GM18519 (cell line): ENCODE measurements around the gene RHEBL1.

Experiments used
- ATAC-seq: cut with Tn5 transposase; IDR thresholded peaks from one replicate; pipeline ENCODE4 v1.9.1; 2021; ENCODE audit warnings: mild to moderate bottlenecking, moderate library complexity; ENCODE audit not compliant: unreplicated experiment, low FRiP score

RHEBL1 gene

DNA sequence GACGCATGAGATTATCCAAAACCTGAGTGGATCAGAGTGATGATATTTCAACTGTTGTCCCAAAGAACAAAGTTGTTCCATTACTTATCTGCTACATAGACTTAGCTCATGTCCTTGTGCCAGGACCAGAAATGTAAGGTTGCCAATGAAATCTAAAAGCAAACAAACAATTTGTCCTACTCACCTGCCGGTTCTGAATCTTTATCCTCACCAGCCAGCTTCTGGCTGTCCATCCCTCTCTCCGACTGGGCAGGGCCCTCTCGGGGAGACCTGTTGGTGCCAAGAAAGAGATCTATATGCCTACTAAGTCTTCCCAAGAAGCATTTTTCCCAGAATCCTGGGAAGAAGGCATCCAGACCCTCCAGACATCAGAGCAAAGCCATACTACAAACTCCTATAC is 14.7 kb downstream of the RHEBL1 start:
- no peak for ATAC-seq

DNA sequence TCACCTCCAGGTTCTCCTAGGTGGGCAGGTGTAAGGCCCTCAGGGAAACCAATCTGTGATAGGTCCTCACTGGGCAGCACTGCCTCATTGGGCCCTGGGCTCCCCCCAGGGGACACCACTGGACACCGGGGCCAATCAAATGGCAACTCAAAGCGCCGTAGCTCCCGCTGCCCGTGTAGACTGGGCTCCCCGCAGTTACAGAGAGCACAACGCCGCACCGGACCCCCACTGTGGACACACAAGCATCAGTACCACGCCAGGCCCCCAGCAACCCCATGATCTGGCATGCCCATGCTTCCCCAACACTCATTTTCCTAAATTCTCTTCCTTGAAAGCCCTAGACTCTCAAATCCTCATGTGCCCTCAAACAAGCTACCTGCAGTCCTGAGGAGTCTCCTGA is 15.3 kb downstream of the RHEBL1 start:
- no peak for ATAC-seq

DNA sequence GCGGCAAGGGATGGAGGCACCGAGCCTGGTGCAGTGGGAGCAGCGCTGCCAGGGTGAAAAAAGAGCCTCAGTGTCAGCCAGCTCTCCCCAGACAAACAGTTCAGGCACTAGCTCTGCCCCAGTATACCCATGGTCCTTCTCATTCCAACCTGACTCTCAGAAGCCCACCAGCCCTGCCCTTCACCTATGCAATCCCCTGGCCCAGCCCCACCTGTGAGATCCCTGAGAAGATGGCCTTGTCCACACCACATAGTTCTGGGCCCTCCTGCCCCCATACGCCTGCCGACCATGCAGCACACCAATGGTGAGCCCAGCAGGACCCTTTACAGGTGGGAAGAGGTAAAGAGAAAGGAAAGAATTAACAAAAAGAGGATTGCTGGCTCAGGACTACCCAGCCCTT is 15.7 kb downstream of the RHEBL1 start:
- ATAC-seq = no peak

DNA sequence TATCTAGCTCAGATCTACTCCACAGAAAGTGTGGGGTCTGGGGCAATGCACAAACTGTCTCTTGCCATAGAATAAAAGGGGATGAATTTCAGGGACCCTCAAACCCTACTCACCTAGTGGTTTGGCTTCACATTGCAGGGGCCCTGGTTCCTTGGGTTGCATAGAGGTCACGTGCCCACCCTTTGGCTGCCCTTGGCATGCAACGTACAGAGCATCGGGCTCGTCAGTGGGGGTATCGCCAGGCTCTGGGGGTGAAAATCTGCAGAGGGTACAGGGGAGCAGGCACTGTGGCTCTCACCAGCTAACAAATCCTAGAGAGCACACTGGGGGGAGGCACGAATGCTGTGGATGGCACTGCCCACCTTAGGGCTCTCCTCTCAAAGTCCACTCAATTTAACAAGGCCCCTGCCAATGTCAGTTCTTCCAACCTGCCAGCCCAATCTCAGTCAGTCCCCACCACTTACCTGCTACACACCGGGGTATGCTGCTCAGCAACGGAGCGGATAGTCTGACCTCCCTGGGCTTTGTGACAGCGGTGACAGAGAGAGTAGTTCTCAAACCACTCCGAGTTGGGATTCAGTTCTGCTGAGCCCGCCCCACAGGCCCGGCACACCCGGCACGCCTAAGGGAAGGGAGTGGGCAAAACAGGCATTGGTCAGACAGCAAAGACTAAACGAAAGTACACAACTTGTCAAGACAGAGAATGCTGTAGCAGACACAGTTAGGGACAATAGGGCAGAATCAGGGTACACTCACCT is 17.1 kb downstream of the RHEBL1 start:
- ATAC-seq = no peak

DNA sequence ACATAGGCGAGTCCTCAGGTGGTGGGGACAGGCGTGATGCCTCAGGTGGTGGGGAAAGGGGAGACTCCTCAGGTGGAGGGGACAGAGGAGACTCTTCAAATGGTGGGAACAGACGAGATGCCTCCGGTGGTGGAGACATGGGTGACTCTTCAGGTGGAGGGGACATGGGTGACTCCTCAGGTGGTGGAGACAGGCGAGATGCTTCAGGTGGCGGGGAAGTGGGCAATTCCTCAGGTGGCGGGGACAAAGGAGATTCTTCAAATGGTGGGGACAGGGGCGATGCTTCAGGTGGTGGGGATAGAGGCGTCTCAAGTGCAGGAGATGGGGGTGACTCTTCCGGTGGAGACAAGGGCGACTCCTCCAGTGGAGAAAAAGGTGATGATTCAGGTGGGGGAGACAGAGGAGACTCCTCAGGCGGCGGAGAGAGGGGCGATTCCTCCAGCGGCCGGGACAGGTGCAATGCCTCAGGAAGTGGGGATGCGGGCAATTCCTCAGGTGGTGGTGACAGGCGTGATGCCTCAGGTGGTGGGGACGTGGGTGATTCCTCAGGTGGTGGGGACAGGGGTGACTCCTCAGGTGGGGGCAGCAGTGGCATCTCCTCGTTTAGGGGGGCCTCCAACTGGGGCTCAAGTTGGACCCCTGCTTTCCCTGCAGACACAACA is 17.9 kb downstream of the RHEBL1 start:
- no peak for ATAC-seq

DNA sequence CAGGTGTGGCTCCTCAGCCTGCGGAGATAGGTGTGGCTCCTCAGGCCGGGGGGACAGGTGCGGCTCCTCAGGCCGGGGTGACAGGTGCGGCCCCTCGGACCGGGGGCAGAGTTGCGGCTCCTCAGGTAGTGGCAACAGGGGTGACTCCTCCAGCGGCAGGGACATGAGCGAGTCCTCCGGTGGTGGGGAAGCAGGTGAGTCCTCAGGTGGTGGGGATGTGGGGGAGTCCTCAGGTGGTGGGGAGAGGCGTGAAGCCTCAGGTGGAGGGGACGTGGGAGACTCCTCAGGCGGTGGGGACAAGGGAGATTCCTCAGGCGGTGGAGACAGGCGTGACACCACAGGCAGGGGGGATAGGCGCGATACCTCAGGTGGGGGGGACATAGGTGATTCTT is 18.4 kb downstream of the RHEBL1 start:
- no peak for ATAC-seq

DNA sequence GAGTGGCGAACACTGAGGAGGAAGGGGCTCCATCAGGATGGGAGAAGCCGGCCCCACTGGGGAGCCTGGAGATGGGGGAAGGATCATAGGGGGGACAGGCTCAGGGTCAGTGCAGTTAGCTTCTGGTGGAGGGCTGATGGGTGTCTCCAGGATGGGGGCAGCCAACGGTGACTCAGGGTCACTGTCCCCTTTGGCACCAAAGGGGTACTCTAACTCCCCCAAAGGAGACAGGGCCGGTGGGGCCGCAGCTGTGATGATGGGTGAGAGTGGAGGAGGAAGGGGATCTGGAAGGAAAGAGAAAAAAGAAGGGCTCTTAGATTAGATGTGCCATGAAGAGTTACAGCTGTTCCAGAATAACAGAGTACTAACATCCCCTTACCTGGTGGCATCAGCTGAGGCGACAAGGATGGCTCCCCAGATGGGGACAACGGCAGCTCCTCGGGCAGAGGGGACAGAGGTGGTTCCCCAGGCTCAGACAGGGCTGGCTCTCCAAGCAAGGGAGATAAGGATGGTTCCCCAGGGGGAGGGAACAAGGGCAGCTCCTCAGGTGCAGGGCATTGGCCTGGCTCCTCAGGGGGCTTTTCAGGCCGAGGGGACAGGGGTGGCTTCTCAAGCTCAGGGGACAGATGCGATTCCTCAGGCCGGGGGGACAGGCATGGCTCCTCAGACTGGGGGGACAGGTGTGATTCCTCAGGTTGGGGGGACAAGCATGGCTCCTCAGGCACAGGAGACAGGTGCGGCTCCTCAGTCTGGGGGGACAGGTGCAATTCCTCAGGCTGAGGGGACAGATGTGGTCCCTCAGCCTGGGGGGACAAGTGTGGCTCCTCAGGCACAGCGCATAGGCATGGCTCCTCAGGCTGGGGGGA is 19.0 kb downstream of the RHEBL1 start:
- no peak for ATAC-seq

DNA sequence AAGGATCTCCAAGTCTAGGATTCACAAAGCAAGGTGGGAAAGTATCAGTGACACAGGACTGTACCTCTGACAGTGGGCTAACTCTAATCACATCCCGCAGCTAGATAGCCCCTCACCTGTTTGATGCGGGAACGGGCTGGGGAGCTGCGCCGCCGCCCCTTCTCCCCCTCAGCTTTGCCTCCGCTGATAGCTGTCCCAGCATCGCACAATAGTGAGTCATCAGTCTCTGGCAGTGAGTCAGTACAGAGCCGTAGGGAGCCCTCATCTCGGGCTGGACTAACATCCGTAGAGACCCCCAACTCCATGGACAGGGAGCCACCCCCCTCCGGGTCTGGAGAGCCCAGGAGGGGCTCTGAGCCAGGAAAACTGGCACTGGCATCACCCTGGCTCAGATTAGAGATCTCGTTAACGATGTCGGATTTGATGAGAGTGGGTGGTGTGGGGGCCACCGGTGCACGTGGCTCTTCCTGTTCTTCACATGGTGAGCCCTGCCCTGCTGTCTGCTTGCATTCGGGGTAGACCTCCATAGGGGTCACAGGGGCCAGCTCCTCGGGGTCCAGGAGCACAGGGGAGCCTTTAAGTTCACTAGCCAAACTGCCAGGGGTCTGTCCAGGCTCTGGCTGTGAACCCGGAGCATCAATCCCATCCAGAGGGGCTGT is 20.1 kb downstream of the RHEBL1 start:
- ATAC-seq = no peak

DNA sequence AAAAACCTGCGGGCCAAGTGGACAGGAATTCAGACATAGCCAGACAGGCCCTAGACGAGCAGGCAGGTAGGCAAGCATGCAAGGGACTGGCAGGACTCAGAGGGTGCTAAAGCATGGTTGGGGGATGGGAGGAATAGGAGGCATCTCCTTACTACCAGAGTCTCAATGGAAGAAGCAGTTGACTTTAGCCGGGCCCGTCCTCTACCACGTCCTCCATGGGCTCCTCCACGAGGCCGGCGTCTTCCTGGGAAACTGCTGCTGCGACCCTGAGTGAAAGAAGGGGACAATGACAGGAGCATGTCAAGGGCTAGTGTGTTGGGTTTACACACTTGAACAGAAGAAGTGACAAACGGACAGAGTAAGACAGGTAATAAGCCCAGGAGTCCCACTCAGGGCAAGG is 20.8 kb downstream of the RHEBL1 start:
- ATAC-seq = no peak

DNA sequence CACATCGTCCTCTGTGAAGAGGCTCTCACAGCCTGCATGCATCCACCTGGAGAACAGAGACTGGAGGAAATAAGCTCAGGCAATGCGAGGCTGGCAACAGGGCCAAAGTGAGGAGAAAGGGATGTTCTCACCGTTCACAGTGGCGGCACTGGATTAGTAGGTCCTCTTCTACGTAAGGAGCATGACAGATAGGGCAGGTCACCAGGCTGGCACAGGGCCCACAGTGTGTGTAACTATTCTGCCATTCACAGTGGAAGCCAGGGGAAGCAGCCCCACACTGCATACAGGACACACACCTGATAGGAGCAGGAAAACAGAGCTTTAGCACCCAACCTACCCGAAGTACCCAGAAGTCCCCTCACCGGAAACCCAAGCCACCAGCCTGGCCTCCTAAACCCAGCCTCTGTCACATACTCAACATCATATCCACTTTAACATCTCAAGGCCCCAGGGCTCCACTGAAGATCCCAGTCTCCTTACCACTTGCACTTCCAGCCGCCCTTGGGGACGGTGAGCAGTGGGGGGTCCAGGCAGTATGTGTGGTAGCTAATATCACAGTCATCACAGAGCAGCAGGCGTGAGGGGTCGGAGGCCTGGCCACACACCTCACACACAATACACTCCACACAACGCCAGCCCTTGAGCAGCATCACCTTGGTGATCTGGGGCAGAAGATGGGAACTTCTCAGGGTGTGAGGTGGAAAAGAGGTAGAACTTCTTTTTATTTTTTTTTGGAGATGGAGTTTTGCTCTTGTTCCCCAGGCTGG is 23.5 kb downstream of the RHEBL1 start:
- ATAC-seq = no peak

DNA sequence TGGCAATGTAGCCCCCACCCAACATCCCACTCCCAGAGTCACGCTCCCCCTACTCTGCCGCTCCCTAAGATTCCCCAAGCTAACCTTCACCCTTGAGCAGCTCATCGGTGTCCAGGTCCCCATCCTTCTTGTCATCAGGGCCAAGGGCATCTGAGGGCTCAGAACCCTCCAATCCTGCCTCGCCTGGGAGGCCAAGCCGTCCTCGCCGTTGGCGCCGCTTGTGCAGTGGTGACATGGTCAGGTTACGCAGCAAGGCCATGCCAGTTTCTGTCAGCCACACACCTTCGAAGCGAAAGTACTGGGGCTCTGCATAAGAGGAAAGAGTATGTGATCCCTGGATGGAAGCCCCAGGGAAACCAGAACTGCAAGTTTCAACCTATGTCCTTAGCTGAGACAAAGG is 25.1 kb downstream of the RHEBL1 start:
- no peak for ATAC-seq

DNA sequence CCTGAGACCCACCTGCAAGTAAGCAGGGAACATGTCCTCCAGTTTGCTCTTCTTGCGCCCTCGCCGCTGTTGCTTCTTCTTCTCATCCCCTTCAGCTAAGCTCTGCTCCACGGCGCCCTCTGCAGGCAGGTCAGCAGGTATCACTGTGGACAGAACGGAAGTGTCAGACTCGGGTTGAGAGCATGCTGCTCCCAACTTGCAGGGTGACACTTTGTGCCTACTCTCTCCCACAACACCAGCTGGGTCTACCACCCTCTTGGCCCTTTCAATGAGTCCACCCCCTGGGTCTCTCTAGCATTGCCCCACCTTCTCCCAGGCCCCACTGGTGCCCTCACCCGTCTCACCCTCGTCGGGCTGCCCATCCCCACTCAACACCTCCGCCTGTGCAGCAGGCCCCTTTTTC is 25.9 kb downstream of the RHEBL1 start:
- no peak for ATAC-seq

DNA sequence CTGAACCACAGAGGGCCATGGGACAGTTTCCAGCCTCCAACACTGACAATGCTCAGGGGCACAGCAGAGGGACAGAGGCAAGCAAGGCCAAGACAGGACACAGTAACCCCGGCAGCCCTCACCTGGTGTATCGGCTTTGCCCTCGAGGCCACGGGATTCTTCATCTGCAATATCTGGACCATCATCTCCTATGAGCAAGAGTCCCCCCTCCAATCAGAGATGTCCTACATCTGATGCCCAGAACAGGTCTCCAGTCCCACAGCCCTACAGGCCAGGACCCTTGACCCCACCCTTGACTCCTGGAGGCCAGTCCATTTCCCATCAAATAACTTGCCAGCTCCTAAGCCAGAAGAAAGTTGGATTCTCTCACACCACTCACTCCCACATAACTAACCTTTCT is 26.5 kb downstream of the RHEBL1 start:
- no peak for ATAC-seq

DNA sequence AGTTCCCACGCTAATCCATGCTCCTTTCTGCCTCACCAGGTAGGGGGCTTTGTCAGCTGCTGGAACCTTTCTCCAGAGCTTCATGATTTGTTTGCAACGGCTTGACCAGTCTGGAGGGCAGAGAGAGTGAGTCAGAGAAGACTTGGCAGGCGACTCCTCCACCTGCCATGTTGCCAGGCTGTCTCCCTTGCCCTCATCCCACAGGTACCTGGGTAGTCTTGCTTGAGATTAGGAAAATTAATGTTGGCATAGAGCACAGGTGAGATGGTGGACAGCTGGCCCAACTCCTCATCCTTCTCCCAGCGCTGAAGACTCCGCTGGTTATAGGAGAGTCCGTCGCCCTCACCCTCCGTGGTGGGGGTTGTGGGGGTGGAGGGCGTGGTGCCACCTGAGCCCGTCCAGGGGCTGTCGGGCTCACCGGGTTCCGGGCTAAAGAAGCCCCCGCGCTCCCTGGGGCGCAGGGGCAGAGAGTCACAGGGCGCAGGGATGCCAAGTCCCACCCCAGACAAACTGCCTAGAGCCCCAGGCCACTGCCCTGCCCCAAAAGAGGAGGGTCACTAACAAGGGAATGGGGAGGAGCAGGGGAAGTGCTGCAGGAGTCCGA is 27.8 kb downstream of the RHEBL1 start:
- ATAC-seq = no peak

DNA sequence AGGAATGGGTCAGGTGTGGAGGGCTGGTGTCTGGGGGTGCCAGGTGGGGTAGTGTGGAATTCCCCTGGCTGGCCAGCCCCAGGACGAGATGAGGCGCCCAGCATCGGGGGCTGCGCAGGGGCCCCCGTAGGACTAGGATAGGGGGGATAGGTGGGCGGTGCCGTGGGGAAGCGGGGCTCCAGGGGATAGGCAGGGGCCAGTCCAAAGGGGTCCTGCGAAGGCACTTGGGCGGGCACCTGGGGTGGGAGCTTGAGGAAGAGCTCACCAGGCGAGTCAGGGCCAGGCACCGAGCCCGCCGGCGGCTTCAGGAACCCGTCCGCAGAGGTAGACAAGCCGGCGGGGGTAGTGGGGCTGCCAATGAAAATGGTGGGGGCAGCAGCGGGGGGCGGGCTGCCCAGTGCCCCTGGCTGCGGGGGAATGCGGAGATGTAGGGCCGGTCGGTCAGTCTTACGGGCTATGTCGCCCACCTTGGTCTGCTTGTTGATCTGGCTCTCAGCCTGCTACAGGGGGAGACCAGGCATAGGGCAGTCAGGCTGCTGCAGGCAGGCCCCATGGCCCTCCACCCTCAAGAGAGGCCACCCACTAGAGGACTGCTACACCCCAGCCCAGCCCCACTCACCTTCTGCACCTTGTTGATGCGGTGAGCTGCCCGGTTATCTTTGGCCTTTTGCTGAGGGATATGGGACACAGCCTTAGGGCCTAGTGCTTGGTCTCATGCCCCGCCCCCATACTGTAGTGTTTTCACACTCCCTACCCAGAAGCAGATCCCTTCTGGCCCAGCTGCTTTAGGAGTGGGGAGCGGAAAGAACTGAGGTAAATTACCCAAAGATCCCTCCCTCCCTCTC is 28.5 kb downstream of the RHEBL1 start:
- ATAC-seq = no peak

DNA sequence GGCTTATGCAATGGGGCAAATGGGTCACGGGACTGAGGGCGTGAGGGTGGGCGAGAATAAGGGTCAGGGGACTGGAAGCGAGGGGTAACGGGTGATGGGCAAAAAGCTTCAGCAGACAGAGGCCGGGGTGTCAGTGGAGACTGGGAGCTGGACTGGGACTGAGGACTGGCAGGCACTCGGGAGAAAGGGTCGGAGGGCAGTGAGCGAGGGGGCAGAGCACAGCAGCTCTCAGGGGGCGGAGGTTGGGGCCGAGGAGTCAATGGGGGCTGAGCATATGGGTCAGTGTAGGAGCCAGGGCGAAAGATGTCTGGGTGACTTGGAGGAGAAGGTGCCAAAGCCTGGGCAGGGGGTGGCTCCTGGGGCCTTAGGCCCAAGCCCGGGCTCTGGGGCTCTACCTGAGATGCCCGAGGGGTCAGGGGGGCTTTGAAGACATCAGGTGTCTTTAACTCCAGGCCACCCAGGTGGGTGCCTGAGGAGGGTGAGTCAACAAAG is 29.4 kb downstream of the RHEBL1 start:
- ATAC-seq = no peak

DNA sequence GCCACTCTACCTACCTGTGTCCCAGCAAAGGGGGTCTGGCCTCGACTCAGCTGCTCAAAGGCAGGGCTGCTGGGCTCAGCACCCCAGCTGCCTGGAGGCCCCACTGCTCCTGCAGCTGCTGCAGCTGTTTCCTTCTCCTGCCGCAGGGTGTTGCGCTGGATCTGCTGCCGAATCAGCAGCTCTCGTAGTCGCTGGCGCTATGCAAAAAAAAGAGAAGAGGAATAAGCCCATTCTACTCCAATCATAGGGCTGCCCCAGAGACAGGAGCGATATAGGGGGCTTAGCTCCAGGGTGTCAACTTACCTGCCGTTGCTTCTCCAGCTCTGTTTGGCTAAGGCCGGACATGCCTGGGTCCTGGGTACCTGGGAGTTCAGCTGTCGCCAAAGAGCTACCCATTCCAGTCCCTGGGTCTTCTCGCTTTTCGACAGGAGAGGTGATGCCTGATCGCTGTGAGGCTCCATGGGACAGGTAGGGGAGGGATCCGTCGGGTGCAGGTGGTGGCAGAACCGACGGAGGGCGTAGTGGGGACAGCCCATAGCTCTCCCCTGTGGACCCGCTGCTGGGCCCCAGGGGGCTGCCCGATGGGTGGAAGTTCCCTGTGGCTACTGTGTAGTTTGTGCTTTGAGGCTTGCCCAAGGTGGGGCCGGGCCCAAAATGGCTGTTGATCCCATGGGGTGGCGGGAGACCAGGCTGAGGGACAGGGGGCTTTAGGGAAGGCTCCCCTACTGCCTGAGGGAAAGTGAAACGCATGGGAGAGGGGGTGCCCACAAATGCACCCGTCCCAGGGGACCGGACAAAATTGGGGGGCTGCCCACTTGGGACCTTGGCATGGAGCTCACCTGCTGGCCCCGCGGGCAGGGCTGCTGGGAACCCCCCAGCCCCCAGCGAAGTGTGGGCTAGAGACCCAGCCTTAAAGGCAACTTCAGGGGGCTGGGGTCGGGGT is 30.1 kb downstream of the RHEBL1 start:
- no peak for ATAC-seq
